Measurements from ENCODE around the gene ITPR1.

GRCh38 chr3:4865714-4866113 is 372.6 kb downstream of the ITPR1 start:
- TF ChIP-seq CTCF (IDR thresholded peaks at IDR 0.05; ENCODE audit: insufficient read depth, low read depth, low read length) (no peak), EZH2 (IDR thresholded peaks at IDR 0.05; ENCODE audit: insufficient read depth, low read length) (no peak)
